Colonic mucosa (tissue), 4 donors: ENCODE results near the gene PTEN. TPM values are rescaled to one million over a fixed set of nuclear protein-coding genes. Genes with fewer than 3 reads are reported as not detected.

Experiments
- DNase-seq: peaks from one replicate; pipeline ENCODE4 v3.0.0-alpha.2; 2020
- H3K27ac ChIP-seq: fragments of 200-600 bp; one replicate; pipeline ENCODE4 v1.8.0; 2021
- H3K27me3 ChIP-seq: fragments of 200-600 bp; one replicate; pipeline ENCODE4 v1.8.0; 2021
- H3K36me3 ChIP-seq: fragments of 200-600 bp; one replicate; pipeline ENCODE4 v1.8.0; 2021
- H3K4me1 ChIP-seq: fragments of 200-600 bp; one replicate; pipeline ENCODE4 v1.8.0; 2021; ENCODE audit warnings: mild to moderate bottlenecking
- H3K4me3 ChIP-seq: fragments of 200-600 bp; one replicate; pipeline ENCODE4 v1.8.0; 2021
- H3K9ac ChIP-seq, 2 donors: one replicate each; pipeline ENCODE4 v1.7.0; 2013; ENCODE audit warnings: control low read depth in 2 of 2, low read depth in 2 of 2, low read length in 2 of 2
- H3K9me3 ChIP-seq: fragments of 200-600 bp; one replicate; pipeline ENCODE4 v1.8.0; 2021
- CTCF ChIP-seq: fragments of 200-600 bp; IDR thresholded peaks from one replicate; pipeline ENCODE4 v1.8.0; 2022; ENCODE audit warnings: antibody characterized with exemption, mild to moderate bottlenecking
- intact Hi-C: fragments of 100-400 bp; cut with DNase I; formaldehyde crosslinking; loops from one replicate; pipeline ENCODE4 v1.14.1; 2022
- total RNA-seq, 2 donors: library from RNA; stranded (reverse); fragmentation: NEBNext Ultra II Directional in 1 of 2; extraction: Animal tissue kit (Norgen Biotek cat#: 25700) in 1 of 2; gene quantifications; one replicate each; pipeline ENCODE4 v1.2.1, GENCODE V29; 2021
- donor health status: healthy.
- donor health status: DM: no; HTN: no; CAD: no.
- donor health status: DM: no; HTN: no; CAD: no.

Gene PTEN
- total RNA-seq, 2 donors from 2014 or later, result 79.2 to 111 TPM

- Histone ChIP-seq H3K9ac (no peak overlapping the region), H3K9me3 (no peaks in the 10 kb centered on the region), H3K27ac (no peak overlapping the region), H3K27me3 (no peaks in the 10 kb centered on the region), H3K4me1 (no peaks in the 10 kb centered on the region), H3K36me3 (no peaks in the 10 kb centered on the region), H3K4me3 (no peak overlapping the region)
- TF ChIP-seq CTCF, result no peak
- DNase-seq, result no peak
- intact Hi-C loops, result no loop called here
These were observed 79.6 kb downstream of the PTEN start for GRCh38 chr10:87942884-87943527.

GRCh38 chr10:87945984-87946383 lies 82.6 kb downstream of the PTEN start:
- H3K27me3 ChIP-seq, result no peaks in the 10 kb centered on the region
- no peak for TF ChIP-seq CTCF
- DNase-seq, result no peak
- no peak overlapping the region for H3K9ac ChIP-seq
- H3K36me3 ChIP-seq, result no peaks in the 10 kb centered on the region
- H3K4me1 ChIP-seq, result no peaks in the 10 kb centered on the region
- no peak overlapping the region for H3K4me3 ChIP-seq
- no peaks in the 10 kb centered on the region for H3K9me3 ChIP-seq
- no peak overlapping the region for H3K27ac ChIP-seq
- intact Hi-C loops, result no loop called here

GRCh38 chr10:87952612-87953011 lies 89.2 kb downstream of the PTEN start:
- DNase-seq, result no peak
- Histone ChIP-seq H3K4me3 (no peak overlapping the region), H3K4me1 (no peaks in the 10 kb centered on the region), H3K27me3 (no peaks in the 10 kb centered on the region), H3K27ac (no peak overlapping the region), H3K36me3 (no peaks in the 10 kb centered on the region), H3K9me3 (no peaks in the 10 kb centered on the region), H3K9ac (no peak overlapping the region)
- intact Hi-C loops, result no loop called here
- TF ChIP-seq CTCF, result no peak

- TF ChIP-seq CTCF, result no peak
- DNase-seq, result no peak
- intact Hi-C loops, result no loop called here
- Histone ChIP-seq H3K4me1 (no peaks in the 10 kb centered on the region), H3K27me3 (no peaks in the 10 kb centered on the region), H3K36me3 (peaks cover 10% of the 10 kb centered on the region), H3K9me3 (no peaks in the 10 kb centered on the region), H3K4me3 (no peak overlapping the region), H3K27ac (no peak overlapping the region), H3K9ac (no peak overlapping the region)
These were observed 92.6 kb downstream of the PTEN start for GRCh38 chr10:87956055-87956454.

GRCh38 chr10:87957702-87958101 lies 94.3 kb downstream of the PTEN start:
- peaks cover 10% of the 10 kb centered on the region for H3K36me3 ChIP-seq
- intact Hi-C loops, result no loop called here

More at GRCh38 chr10:87957702-87958101, 94.3 kb downstream of the PTEN start:
- no peaks in the 10 kb centered on the region for H3K27me3 ChIP-seq
- no peak for TF ChIP-seq CTCF
- DNase-seq, result no peak
- no peak overlapping the region for H3K9ac ChIP-seq
- no peaks in the 10 kb centered on the region for H3K4me1 ChIP-seq
- no peak overlapping the region for H3K4me3 ChIP-seq
- H3K9me3 ChIP-seq, result no peaks in the 10 kb centered on the region
- no peak overlapping the region for H3K27ac ChIP-seq
